Activated T-cell treated with anti-CD3 and anti-CD28 coated beads, Interleukin-2, amount 50 U/mL, for 72 hours (primary cell): ENCODE results near the gene SLC25A39. TPM values are rescaled to one million over a fixed set of nuclear protein-coding genes. Genes with fewer than 3 reads are reported as not detected.

Source experiments
- ATAC-seq, 2 donors: fragments of 150-1000 bp; cut with Tn5 transposase; replicated peaks in 1 of 2; 2 replicates each; pipeline ENCODE4 v1.10.0; 2021; ENCODE audit warnings: moderate library complexity in 2 of 2, mild to moderate bottlenecking in 1 of 2
- DNase-seq, 2 donors: peaks; one replicate each; pipeline ENCODE4 v3.0.0; 2021 to 2022; ENCODE audit warnings: mixed read lengths in 1 of 2
- H3K27ac Mint-ChIP-seq: one replicate; pipeline ENCODE4 v1.8.0; 2022; ENCODE audit warnings: mild to moderate bottlenecking, moderate library complexity, mixed read lengths
- H3K27me3 Mint-ChIP-seq: one replicate; pipeline ENCODE4 v1.8.0; 2022; ENCODE audit warnings: low read depth, mixed read lengths
- H3K36me3 Mint-ChIP-seq, 2 donors: one replicate each; pipeline ENCODE4 v1.8.0; 2022; ENCODE audit warnings: mixed read lengths in 2 of 2, mild to moderate bottlenecking in 1 of 2; ENCODE audit not compliant: insufficient read depth in 2 of 2
- H3K4me1 Mint-ChIP-seq: one replicate; pipeline ENCODE4 v1.8.0; 2022; ENCODE audit warnings: low read depth, mixed read lengths
- H3K4me3 Mint-ChIP-seq, 2 donors: one replicate each; pipeline ENCODE4 v1.8.0; 2022; ENCODE audit warnings: mild to moderate bottlenecking in 2 of 2, mixed read lengths in 2 of 2, moderate library complexity in 2 of 2
- H3K9me3 Mint-ChIP-seq, 2 donors: one replicate each; pipeline ENCODE4 v1.8.0; 2022; ENCODE audit warnings: mixed read lengths in 2 of 2
- total RNA-seq, 2 donors: library from RNA; stranded (reverse); gene quantifications; one replicate each; pipeline ENCODE4 v1.2.3, GENCODE V29; 2022

The SLC25A39 gene
- total RNA-seq, 2 donors from 2014 or later = 83.6 to 97.2 TPM

DNA sequence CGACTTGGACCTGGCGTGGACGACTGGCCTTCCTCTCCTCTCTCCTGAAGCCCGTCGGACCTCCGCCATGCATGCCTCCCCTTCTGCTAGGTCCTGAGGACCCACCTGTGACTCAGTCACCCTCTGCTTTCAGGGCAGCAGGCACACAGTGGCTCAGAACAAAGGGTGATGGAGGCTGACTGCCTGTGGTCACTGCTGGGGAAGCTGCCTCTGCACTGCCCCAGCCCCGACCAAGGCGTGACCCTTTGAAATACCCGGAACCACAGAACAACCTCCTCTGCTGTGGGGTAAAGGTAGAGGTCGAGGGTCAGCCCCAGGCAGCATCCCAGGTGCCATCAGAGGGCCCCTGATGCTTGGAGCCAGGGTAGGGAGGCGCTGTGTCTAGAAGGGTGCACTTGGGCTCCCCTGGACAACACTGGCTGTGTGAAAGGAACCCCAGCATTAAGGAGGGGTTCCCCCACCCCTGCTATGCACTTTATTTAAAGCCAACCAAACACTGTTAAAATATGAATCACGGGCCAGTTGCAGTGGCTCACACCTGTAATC is 44.2 kb downstream of the SLC25A39 start:
- Mint-ChIP-seq H3K27me3 (no peaks in the 10 kb centered on the region), H3K9me3 (no peaks in the 10 kb centered on the region), H3K4me3 (no peak overlapping the region), H3K4me1 (peaks cover 11% of the 10 kb centered on the region), H3K36me3 (no peaks in the 10 kb centered on the region), H3K27ac (no peak overlapping the region)
- no peak for DNase-seq
- ATAC-seq = no peak

DNA sequence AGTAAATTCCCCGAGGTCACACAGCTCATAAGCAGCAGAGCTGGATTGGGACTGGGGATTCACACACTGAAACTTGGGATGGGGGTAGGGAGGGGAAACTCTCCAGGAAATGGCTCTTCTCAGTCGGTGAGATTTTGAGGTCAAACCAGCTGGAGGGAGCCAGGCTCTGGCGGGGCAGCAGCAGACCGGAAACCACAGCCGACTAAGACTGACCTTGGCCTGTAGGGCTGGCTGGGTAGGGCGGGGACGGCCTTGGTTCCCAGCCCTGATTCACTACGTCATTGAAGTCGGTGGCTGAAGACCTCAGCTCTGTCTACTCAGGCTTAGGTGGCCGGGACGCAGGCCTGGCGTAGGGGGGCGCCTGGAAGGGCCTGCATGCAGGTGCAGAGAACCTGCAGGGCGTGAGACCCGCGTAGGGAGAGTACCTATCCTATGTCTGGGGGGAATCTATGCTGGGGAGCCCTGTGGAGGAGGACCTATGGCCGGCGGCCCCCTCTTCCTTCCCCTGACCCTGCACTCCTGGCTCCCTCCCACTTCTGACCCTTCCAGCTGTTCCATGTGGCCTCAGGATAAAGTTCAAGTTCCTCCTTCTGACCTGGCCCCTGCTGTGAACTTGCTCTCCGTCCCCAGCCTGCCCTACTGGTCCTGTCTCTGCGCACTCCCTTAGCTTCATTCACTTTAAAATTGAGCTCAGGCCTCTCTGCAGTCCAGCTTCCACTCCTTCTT is 44.8 kb downstream of the SLC25A39 start:
- Mint-ChIP-seq H3K4me1 (peaks cover 11% of the 10 kb centered on the region), H3K4me3 (no peak overlapping the region), H3K27me3 (peaks cover 5% of the 10 kb centered on the region), H3K36me3 (no peaks in the 10 kb centered on the region), H3K27ac (no peak overlapping the region), H3K9me3 (no peaks in the 10 kb centered on the region)
- DNase-seq (peak; percentile 23 to 41), ATAC-seq (peak; percentile 75 to 93)

DNA sequence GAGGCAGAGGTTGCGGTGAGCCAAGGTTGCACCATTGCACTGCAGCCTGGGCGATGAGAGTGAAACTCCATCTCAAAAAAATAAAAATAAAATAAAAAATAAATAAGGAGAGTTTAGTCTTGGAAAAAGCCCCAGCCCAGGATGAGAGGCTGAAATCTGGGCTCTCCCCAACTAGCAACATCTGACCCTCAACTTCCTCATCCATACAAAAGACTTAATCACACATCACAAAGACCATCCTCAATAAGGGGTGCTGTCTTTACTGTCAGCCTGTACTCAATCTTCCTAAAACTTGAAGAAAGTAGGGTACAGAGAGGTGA is 45.3 kb downstream of the SLC25A39 start:
- no peak for ATAC-seq
- peaks cover 11% of the 10 kb centered on the region for H3K4me1 Mint-ChIP-seq
- no peak overlapping the region for H3K4me3 Mint-ChIP-seq
- H3K36me3 Mint-ChIP-seq = no peaks in the 10 kb centered on the region
- H3K27me3 Mint-ChIP-seq = peaks cover 7% of the 10 kb centered on the region
- H3K27ac Mint-ChIP-seq = no peak overlapping the region
- DNase-seq = no peak
- no peaks in the 10 kb centered on the region for H3K9me3 Mint-ChIP-seq

- H3K9me3 Mint-ChIP-seq = no peaks in the 10 kb centered on the region
- H3K36me3 Mint-ChIP-seq = no peaks in the 10 kb centered on the region
- H3K4me1 Mint-ChIP-seq = peaks cover 11% of the 10 kb centered on the region
- ATAC-seq (no peak), DNase-seq (no peak)
- H3K4me3 Mint-ChIP-seq = no peak overlapping the region
- no peak overlapping the region for H3K27ac Mint-ChIP-seq
- H3K27me3 Mint-ChIP-seq = peaks cover 12% of the 10 kb centered on the region
Measured at GRCh38 chr17:44277976-44278375, 46.6 kb downstream of the SLC25A39 start.

- DNase-seq (no peak), ATAC-seq (no peak)
- Mint-ChIP-seq H3K9me3 (no peaks in the 10 kb centered on the region), H3K27ac (no peak overlapping the region), H3K4me1 (no peaks in the 10 kb centered on the region), H3K4me3 (no peak overlapping the region), H3K27me3 (peaks cover 23% of the 10 kb centered on the region), H3K36me3 (no peaks in the 10 kb centered on the region)
Measured at GRCh38 chr17:44273607-44274006, 51.0 kb downstream of the SLC25A39 start.

- Mint-ChIP-seq H3K36me3 (no peaks in the 10 kb centered on the region), H3K4me3 (no peak overlapping the region), H3K27ac (no peak overlapping the region), H3K27me3 (peaks cover 23% of the 10 kb centered on the region), H3K4me1 (no peaks in the 10 kb centered on the region), H3K9me3 (no peaks in the 10 kb centered on the region)
- DNase-seq (no peak), ATAC-seq (no peak)
Measured at GRCh38 chr17:44272954-44273353, 51.7 kb downstream of the SLC25A39 start.

DNA sequence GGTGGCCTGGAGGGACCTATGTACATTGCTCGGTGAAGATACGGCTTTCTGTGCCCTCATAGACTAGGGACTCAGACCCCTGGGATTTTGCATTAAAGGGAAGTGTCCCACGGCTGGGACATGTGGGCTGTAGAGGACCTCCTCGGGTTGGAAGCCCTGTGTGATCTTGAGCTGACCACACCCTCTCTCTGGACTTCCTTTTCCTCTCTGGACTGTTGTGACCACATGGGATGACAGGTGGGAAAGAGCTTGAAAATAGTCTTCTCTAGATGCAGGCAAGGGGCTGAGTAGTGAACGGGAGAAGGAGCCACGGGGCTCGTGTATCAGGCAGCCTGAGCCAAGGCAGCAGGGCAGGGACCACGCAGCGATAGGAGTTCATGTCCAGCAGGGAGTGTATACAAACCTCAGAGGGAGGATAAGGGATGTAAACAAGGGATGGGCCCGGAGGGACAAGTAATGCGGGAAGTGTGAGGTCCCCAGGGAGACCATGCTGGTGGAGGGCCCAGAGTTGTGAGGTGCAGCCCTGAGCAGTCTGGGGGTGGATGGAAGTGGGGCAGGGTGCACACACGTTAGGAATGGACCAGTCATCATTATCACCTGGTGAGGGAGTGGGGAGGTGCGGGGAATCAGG is 52.2 kb downstream of the SLC25A39 start:
- DNase-seq = no peak
- H3K4me1 Mint-ChIP-seq = no peaks in the 10 kb centered on the region
- H3K27ac Mint-ChIP-seq = no peak overlapping the region

More for the DNA sequence above, 52.2 kb downstream of the SLC25A39 start:
- H3K36me3 Mint-ChIP-seq = no peaks in the 10 kb centered on the region
- H3K9me3 Mint-ChIP-seq = no peaks in the 10 kb centered on the region
- peaks cover 23% of the 10 kb centered on the region for H3K27me3 Mint-ChIP-seq
- no peak overlapping the region for H3K4me3 Mint-ChIP-seq
- ATAC-seq = no peak

Other genes starting within 250 kb of the SLC25A39 start
- gene HDAC5, start 201.2 kb downstream of the SLC25A39 start, total RNA-seq = 10 to 100 TPM; 34.7 to 37.8 TPM
- 10 to 100 TPM; 20.7 to 27.8 TPM for gene HROB, start 182.9 kb downstream of the SLC25A39 start, total RNA-seq
- under 1 TPM; 0.34 to 0.44 TPM for gene ASB16, start 154.1 kb downstream of the SLC25A39 start, total RNA-seq
- 10 to 100 TPM; 40.8 to 46.2 TPM for gene TMUB2, start 137.9 kb downstream of the SLC25A39 start, total RNA-seq
- 10 to 100 TPM; 96.1 to 97.6 TPM for gene ATXN7L3, start 124.9 kb downstream of the SLC25A39 start, total RNA-seq
- gene UBTF, start 105.1 kb downstream of the SLC25A39 start, total RNA-seq = 100 to 1,000 TPM; 105 to 125 TPM
- not detected for gene SLC4A1, start 56.7 kb downstream of the SLC25A39 start, total RNA-seq
- gene RUNDC3A, start 16.2 kb downstream of the SLC25A39 start, total RNA-seq = 1 to 10 TPM in 1 of 2 donors, under 1 TPM in 1; 0.35 to 1.4 TPM
- 10 to 100 TPM; 57.8 to 58.7 TPM for gene GRN, start 20.5 kb upstream of the SLC25A39 start, total RNA-seq
- under 1 TPM; 0.14 to 0.41 TPM for gene FAM171A2, start 39.0 kb upstream of the SLC25A39 start, total RNA-seq
- 1 to 10 TPM; 2.1 to 3.2 TPM for gene ITGA2B, start 64.8 kb upstream of the SLC25A39 start, total RNA-seq
- gene GPATCH8, start 178.6 kb upstream of the SLC25A39 start, total RNA-seq = 10 to 100 TPM; 45.4 to 49.7 TPM
- under 1 TPM; 0.23 to 0.82 TPM for gene FZD2, start 232.7 kb upstream of the SLC25A39 start, total RNA-seq